IMR-90 (cell line): Measurements from ENCODE around the gene NABP1. TPM values are rescaled to one million over a fixed set of nuclear protein-coding genes. Genes with fewer than 3 reads are reported as not detected.

ENCODE experiments used
- ATAC-seq: fragments of 200-7000 bp; cut with Tn5 transposase; 2 replicates; pipeline ENCODE4 v1.9.1; 2020; ENCODE audit warnings: low read depth, mild to moderate bottlenecking, moderate library complexity
- BruUV-seq: library from RNA; stranded (reverse); fragments of 400-500 nt; replicated peaks from 2 replicates; lab custom pipeline; 2021; lab: Mats Ljungman, UMichigan
- CTCF ChIA-PET: fragments of 300-600 bp; formaldehyde crosslinking; extraction: SDS; loops from one replicate; lab custom pipeline; 2021; ENCODE audit warnings: antibody characterized with exemption; lab: Yijun Ruan, JAX
- POLR2A ChIA-PET: fragments of 300-600 bp; sonication (Branson Sonifier 250); formaldehyde crosslinking; loops from one replicate; lab custom pipeline; 2022; ENCODE audit warnings: antibody characterized with exemption; ENCODE audit not compliant: unreplicated experiment; lab: Charles Lee
- DNase-seq: peaks from one replicate; pipeline ENCODE4 v3.0.0; 2013
- H2AFZ ChIP-seq: replicated peaks from 2 replicates; pipeline ENCODE3; 2013; ENCODE audit warnings: low read length, mild to moderate bottlenecking; ENCODE audit not compliant: poor library complexity
- H2AK5ac ChIP-seq: 2 replicates; pipeline ENCODE4 v1.6.1; 2013; ENCODE audit warnings: low read depth, low read length, inconsistent platforms
- H2AK9ac ChIP-seq: replicated peaks from 2 replicates; pipeline ENCODE3; 2013; ENCODE audit warnings: mild to moderate bottlenecking, low read depth, low read length, moderate library complexity; ENCODE audit not compliant: poor library complexity
- H2BK120ac ChIP-seq: 2 replicates; pipeline ENCODE4 v1.6.1; 2013; ENCODE audit warnings: low read depth, low read length, inconsistent platforms
- H2BK15ac ChIP-seq: 3 replicates; pipeline ENCODE4 v1.6.1; 2013; ENCODE audit warnings: low read depth, low read length, inconsistent platforms
- H2BK20ac ChIP-seq: 2 replicates; pipeline ENCODE4 v1.6.1; 2013; ENCODE audit warnings: low read depth, mild to moderate bottlenecking, inconsistent platforms, low read length, moderate library complexity
- H2BK5ac ChIP-seq: 2 replicates; pipeline ENCODE4 v1.6.1; 2013; ENCODE audit warnings: mild to moderate bottlenecking, low read depth, low read length, inconsistent platforms; ENCODE audit not compliant: poor library complexity, severe bottlenecking
- H3K14ac ChIP-seq: replicated peaks from 2 replicates; pipeline ENCODE4 v1.6.1; 2013; ENCODE audit warnings: low read depth, low read length, inconsistent platforms
- H3K18ac ChIP-seq: 2 replicates; pipeline ENCODE4 v1.6.1; 2013; ENCODE audit warnings: low read depth, low read length, control low read depth
- H3K23ac ChIP-seq: 2 replicates; pipeline ENCODE4 v1.6.1; 2013; ENCODE audit warnings: low read depth, low read length, inconsistent platforms
- H3K27ac ChIP-seq: 2 replicates; pipeline ENCODE4 v1.5.1; 2013; ENCODE audit warnings: mild to moderate bottlenecking, control low read depth, low read length; ENCODE audit not compliant: insufficient read depth
- H3K27me3 ChIP-seq: 2 replicates; pipeline ENCODE4 v1.6.1; 2013; ENCODE audit warnings: low read length; ENCODE audit not compliant: control insufficient read depth, insufficient read depth
- H3K36me3 ChIP-seq: 2 replicates; pipeline ENCODE4 v1.6.1; 2013; ENCODE audit warnings: low read length, mixed read lengths; ENCODE audit not compliant: control insufficient read depth, insufficient read depth
- H3K4ac ChIP-seq: 2 replicates; pipeline ENCODE4 v1.6.1; 2013; ENCODE audit warnings: low read depth, low read length, inconsistent platforms
- H3K4me1 ChIP-seq: 2 replicates; pipeline ENCODE4 v1.6.1; 2013; ENCODE audit warnings: low read length, mixed read lengths; ENCODE audit not compliant: control insufficient read depth, insufficient read depth
- H3K4me2 ChIP-seq: 2 replicates; pipeline ENCODE4 v1.6.1; 2013; ENCODE audit warnings: low read depth, mild to moderate bottlenecking, control low read depth, low read length, moderate library complexity
- H3K4me3 ChIP-seq: 2 replicates; pipeline ENCODE4 v1.5.1; 2013; ENCODE audit warnings: low read depth, mild to moderate bottlenecking, control low read depth, low read length, moderate library complexity; ENCODE audit not compliant: insufficient read depth
- H3K56ac ChIP-seq: 2 replicates; pipeline ENCODE4 v1.6.1; 2013; ENCODE audit warnings: low read length, inconsistent platforms; ENCODE audit not compliant: insufficient read depth; ENCODE audit errors: extremely low read depth
- H3K79me1 ChIP-seq, 2 experiments: 2 replicates each; pipeline ENCODE4 v1.6.1; 2013; ENCODE audit warnings: low read length in 2 of 2, inconsistent platforms in 1 of 2, low read depth in 1 of 2
- H3K9ac ChIP-seq: 2 replicates; pipeline ENCODE4 v1.6.1; 2013; ENCODE audit warnings: low read depth, low read length, control low read depth
- H3K9me1 ChIP-seq: 2 replicates; pipeline ENCODE4 v1.6.1; 2013; ENCODE audit warnings: low read length, inconsistent platforms; ENCODE audit not compliant: insufficient read depth
- H3K9me3 ChIP-seq: 2 replicates; pipeline ENCODE4 v1.6.1; 2013; ENCODE audit warnings: low read length; ENCODE audit not compliant: control insufficient read depth, insufficient read depth
- H4K20me1 ChIP-seq: 2 replicates; pipeline ENCODE4 v1.6.1; 2013; ENCODE audit warnings: low read length, inconsistent platforms; ENCODE audit not compliant: insufficient read depth
- H4K5ac ChIP-seq: 2 replicates; pipeline ENCODE4 v1.6.1; 2013; ENCODE audit warnings: mild to moderate bottlenecking, low read depth, low read length, control low read depth
- H4K8ac ChIP-seq, 2 experiments: 2 replicates each; pipeline ENCODE4 v1.6.1; 2013; ENCODE audit warnings: low read depth in 2 of 2, low read length in 2 of 2, control low read depth in 1 of 2, inconsistent platforms in 1 of 2
- H4K91ac ChIP-seq: 2 replicates; pipeline ENCODE4 v1.6.1; 2013; ENCODE audit warnings: low read depth, low read length, inconsistent platforms; ENCODE audit not compliant: insufficient read depth
- BHLHE40 ChIP-seq: fragments of 150-350 bp; IDR thresholded peaks from 2 replicates; pipeline ENCODE4 v1.6.1; 2016; ENCODE audit warnings: mild to moderate bottlenecking, low read depth, low read length
- CEBPB ChIP-seq: IDR thresholded peaks from 2 replicates; pipeline ENCODE4 v1.6.1; 2012; ENCODE audit warnings: low read depth, low read length, improper control_type of control experiment
- CHD1 ChIP-seq: IDR thresholded peaks from 2 replicates; pipeline ENCODE4 v1.6.1; 2012; ENCODE audit warnings: low read depth, low read length, improper control_type of control experiment
- FOS ChIP-seq: fragments of 150-350 bp; IDR thresholded peaks from 2 replicates; pipeline ENCODE4 v1.6.1; 2016; ENCODE audit warnings: low read depth, low read length
- MAFK ChIP-seq: IDR thresholded peaks from 2 replicates; pipeline ENCODE4 v1.6.1; 2012; ENCODE audit warnings: low read depth, low read length, improper control_type of control experiment
- MAZ ChIP-seq: IDR thresholded peaks from 2 replicates; pipeline ENCODE4 v1.6.1; 2012; ENCODE audit warnings: low read depth, mild to moderate bottlenecking, low read length, improper control_type of control experiment, moderate library complexity, borderline replicate concordance
- MXI1 ChIP-seq: IDR thresholded peaks from 2 replicates; pipeline ENCODE4 v1.6.1; 2012; ENCODE audit warnings: low read depth, mild to moderate bottlenecking, low read length, moderate library complexity, borderline replicate concordance
- NFE2L2 ChIP-seq: fragments of 150-350 bp; IDR thresholded peaks from 2 replicates; pipeline ENCODE4 v1.6.1; 2016; ENCODE audit warnings: low read depth, mild to moderate bottlenecking, low read length
- POLR2A ChIP-seq: IDR thresholded peaks from 2 replicates; pipeline ENCODE4 v1.6.1; 2012; ENCODE audit warnings: mild to moderate bottlenecking, low read depth, low read length
- RAD21 ChIP-seq: IDR thresholded peaks from 2 replicates; pipeline ENCODE4 v1.6.1; 2012; ENCODE audit warnings: low read length, improper control_type of control experiment
- RCOR1 ChIP-seq: IDR thresholded peaks from 2 replicates; pipeline ENCODE4 v1.6.1; 2012; ENCODE audit warnings: mild to moderate bottlenecking, low read length, improper control_type of control experiment; ENCODE audit not compliant: insufficient replicate concordance
- RFX5 ChIP-seq: IDR thresholded peaks from 2 replicates; pipeline ENCODE4 v1.8.0; 2012; ENCODE audit warnings: low read depth, mild to moderate bottlenecking, low read length, moderate library complexity
- SMC3 ChIP-seq: fragments of 150-350 bp; IDR thresholded peaks from 2 replicates; pipeline ENCODE4 v1.6.1; 2016; ENCODE audit warnings: low read depth, mild to moderate bottlenecking, antibody characterized with exemption, low read length, moderate library complexity
- WGBS, 2 experiments: methylation state at CpG; one replicate each; pipeline versions ENCODE4 v1.1.5 to v1.1.7; 2013; ENCODE audit warnings: missing lambda C conversion rate in 2 of 2; ENCODE audit not compliant: insufficient read length in 1 of 2; ENCODE audit errors: extremely low coverage in 2 of 2; 5-methylcytosine and 5-hydroxymethylcytosine counted together
- dilution Hi-C: fragments of 300-500 bp; cut with HindIII; formaldehyde crosslinking; loops from one replicate; pipeline ENCODE4 v1.14.3; 2018; ENCODE audit warnings: low sequenced_read_pairs; ENCODE audit not compliant: unreplicated experiment
- in situ Hi-C: fragments of 300-500 bp; cut with MboI; formaldehyde crosslinking; loops from 3 replicates; pipeline ENCODE4 v1.14.3; 2019; ENCODE audit warnings: low sequenced_read_pairs, inconsistent platforms, mixed read lengths
- intact Hi-C: fragments of 100-400 bp; cut with micrococcal nuclease; formaldehyde crosslinking; loops from 2 replicates; pipeline ENCODE4 v1.10.0; 2022
- polyA plus RNA-seq, 3 experiments: library from polyadenylated mRNA; depleted of rRNA; stranded (reverse); fragments of >200 nt; gene quantifications; 2 replicates each; pipeline ENCODE4 v1.2.3, GENCODE V29; 2012; ENCODE audit warnings: low replicate concordance in 1 of 3
- total RNA-seq: library from RNA; depleted of rRNA; stranded (reverse); fragments of >200 nt; gene quantifications from 2 replicates; pipeline ENCODE4 v1.2.3, GENCODE V29; 2012
- TF ChIP-seq, protein P1 (sequence below): fragments of 150-350 bp; IDR thresholded peaks from 2 replicates; pipeline ENCODE4 v1.6.1; 2017; ENCODE audit warnings: mild to moderate bottlenecking, antibody characterized with exemption, low read length, low read depth
- TF ChIP-seq, protein P2 (sequence below): conservative IDR thresholded peaks from 2 replicates; pipeline ENCODE4 v1.5.1; 2012; ENCODE audit warnings: mild to moderate bottlenecking, low read depth, low read length, improper control_type of control experiment
- TF ChIP-seq, protein P3 (sequence below): fragments of 150-350 bp; IDR thresholded peaks from 2 replicates; pipeline ENCODE4 v1.6.1; 2016; ENCODE audit warnings: low read depth, mild to moderate bottlenecking, low read length, moderate library complexity, borderline replicate concordance

The NABP1 gene
- total and polyA plus RNA-seq, 2 of the 4 experiments (the other 2 are of a cell fraction): 57.7 to 73.3 TPM

DNA sequence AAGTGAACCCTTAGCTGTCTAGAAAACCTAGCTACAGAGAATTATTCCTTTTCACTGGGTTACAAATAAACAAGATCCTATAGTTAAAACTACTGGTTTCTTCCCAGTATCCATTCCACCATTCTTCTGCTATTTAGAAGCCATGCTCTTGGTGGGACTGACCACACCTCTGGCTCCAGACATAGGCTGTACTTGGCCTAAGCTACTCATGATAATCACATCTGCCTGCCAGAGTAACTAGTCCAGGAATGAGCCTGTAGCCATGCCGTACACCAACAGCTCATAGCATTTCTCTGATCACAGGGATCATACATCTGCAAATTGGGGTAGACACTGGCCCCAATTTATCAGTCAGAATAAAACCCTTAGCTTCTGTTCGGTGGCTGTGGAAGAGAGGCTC is 33.7 kb downstream of the NABP1 start:
- CTCF ChIA-PET: no interaction called here
- Histone ChIP-seq H4K91ac (no peak overlapping the region), H2BK15ac (no peak overlapping the region), H3K27ac (no peak overlapping the region), H3K4me1 (peaks cover 6% of the 10 kb centered on the region), H3K36me3 (no peaks in the 10 kb centered on the region), H2AFZ (no peak overlapping the region), H3K27me3 (no peaks in the 10 kb centered on the region; the same call in none of the 2 replicates), H4K20me1 (peaks cover 3% of the 10 kb centered on the region; the same call in 1 of the 2 replicates), H2AK9ac (no peak overlapping the region), H2BK20ac (no peak overlapping the region), H2BK5ac (no peak overlapping the region), H3K23ac (no peak overlapping the region), H3K9me3 (no peaks in the 10 kb centered on the region), H3K9me1 (peaks cover 6% of the 10 kb centered on the region), H3K9ac (no peak overlapping the region), H2AK5ac (no peak overlapping the region), H3K18ac (no peak overlapping the region), H4K8ac (no peak overlapping the region), H3K4me3 (no peak overlapping the region), H3K79me1 (no peaks in the 10 kb centered on the region), H3K4ac (no peak overlapping the region), H2BK120ac (no peak overlapping the region), H3K4me2 (no peak overlapping the region), H4K5ac (no peak overlapping the region), H3K14ac (no peak overlapping the region), H3K56ac (no peak overlapping the region)
- WGBS, 2 experiments: no CpG with 5 or more reads among the region's 2 CpGs
- DNase-seq (no peak), ATAC-seq (no peak)
- TF ChIP-seq, protein P1, sequence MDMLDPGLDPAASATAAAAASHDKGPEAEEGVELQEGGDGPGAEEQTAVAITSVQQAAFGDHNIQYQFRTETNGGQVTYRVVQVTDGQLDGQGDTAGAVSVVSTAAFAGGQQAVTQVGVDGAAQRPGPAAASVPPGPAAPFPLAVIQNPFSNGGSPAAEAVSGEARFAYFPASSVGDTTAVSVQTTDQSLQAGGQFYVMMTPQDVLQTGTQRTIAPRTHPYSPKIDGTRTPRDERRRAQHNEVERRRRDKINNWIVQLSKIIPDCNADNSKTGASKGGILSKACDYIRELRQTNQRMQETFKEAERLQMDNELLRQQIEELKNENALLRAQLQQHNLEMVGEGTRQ: no peak
- TF ChIP-seq POLR2A: no peak
- no peak for TF ChIP-seq FOS
- TF ChIP-seq MAFK: no peak
- no peak for TF ChIP-seq CHD1
- TF ChIP-seq, protein P2, sequence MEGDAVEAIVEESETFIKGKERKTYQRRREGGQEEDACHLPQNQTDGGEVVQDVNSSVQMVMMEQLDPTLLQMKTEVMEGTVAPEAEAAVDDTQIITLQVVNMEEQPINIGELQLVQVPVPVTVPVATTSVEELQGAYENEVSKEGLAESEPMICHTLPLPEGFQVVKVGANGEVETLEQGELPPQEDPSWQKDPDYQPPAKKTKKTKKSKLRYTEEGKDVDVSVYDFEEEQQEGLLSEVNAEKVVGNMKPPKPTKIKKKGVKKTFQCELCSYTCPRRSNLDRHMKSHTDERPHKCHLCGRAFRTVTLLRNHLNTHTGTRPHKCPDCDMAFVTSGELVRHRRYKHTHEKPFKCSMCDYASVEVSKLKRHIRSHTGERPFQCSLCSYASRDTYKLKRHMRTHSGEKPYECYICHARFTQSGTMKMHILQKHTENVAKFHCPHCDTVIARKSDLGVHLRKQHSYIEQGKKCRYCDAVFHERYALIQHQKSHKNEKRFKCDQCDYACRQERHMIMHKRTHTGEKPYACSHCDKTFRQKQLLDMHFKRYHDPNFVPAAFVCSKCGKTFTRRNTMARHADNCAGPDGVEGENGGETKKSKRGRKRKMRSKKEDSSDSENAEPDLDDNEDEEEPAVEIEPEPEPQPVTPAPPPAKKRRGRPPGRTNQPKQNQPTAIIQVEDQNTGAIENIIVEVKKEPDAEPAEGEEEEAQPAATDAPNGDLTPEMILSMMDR: no peak
- TF ChIP-seq RFX5: no peak
- TF ChIP-seq SMC3: no peak
- no peak for TF ChIP-seq MXI1
- no peak for TF ChIP-seq CEBPB
- TF ChIP-seq BHLHE40: no peak
- no peak for TF ChIP-seq MAZ
- TF ChIP-seq, protein P3, sequence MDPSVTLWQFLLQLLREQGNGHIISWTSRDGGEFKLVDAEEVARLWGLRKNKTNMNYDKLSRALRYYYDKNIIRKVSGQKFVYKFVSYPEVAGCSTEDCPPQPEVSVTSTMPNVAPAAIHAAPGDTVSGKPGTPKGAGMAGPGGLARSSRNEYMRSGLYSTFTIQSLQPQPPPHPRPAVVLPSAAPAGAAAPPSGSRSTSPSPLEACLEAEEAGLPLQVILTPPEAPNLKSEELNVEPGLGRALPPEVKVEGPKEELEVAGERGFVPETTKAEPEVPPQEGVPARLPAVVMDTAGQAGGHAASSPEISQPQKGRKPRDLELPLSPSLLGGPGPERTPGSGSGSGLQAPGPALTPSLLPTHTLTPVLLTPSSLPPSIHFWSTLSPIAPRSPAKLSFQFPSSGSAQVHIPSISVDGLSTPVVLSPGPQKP: no peak
- TF ChIP-seq RAD21: no peak
- TF ChIP-seq NFE2L2: no peak
- TF ChIP-seq RCOR1: no peak
- in situ Hi-C loops (no loop called here), intact Hi-C loops (no loop called here), dilution Hi-C loops (no loop called here)
- POLR2A ChIA-PET: no interaction called here
- BruUV-seq: no TSS peak
